ENCODE measurements around the gene BRPF3. TPM values are rescaled to one million over a fixed set of nuclear protein-coding genes. Genes with fewer than 3 reads are reported as not detected.

The BRPF3 gene
- total RNA-seq, 2 experiments from 2014 or later: 18.0 to 26.0 TPM

- POLR2A ChIA-PET: no interaction called here
- Mint-ChIP-seq H3K36me3 (ENCODE audit: low read depth) (no peaks in the 10 kb centered on the region), H3K9me3 (ENCODE audit: low read depth) (no peaks in the 10 kb centered on the region), H3K4me3 (no peak overlapping the region), H3K27ac (no peak overlapping the region), H3K27me3 (peaks cover 3% of the 10 kb centered on the region), H3K4me1 (no peaks in the 10 kb centered on the region)
- CTCF ChIA-PET: no interaction called here
- intact Hi-C loops (cut with DNase I, micrococcal nuclease): no loop called here
- DNase-seq (no peak), ATAC-seq (no peak)
These were observed 76.5 kb downstream of the BRPF3 start for GRCh38 chr6:36273067-36273466.

- Mint-ChIP-seq H3K4me1 (no peaks in the 10 kb centered on the region), H3K36me3 (ENCODE audit: low read depth) (no peaks in the 10 kb centered on the region), H3K9me3 (ENCODE audit: low read depth) (no peaks in the 10 kb centered on the region), H3K4me3 (no peak overlapping the region), H3K27me3 (peaks cover 7% of the 10 kb centered on the region), H3K27ac (no peak overlapping the region)
- ATAC-seq: no peak
- DNase-seq: no peak
- ChIA-PET CTCF (no interaction called here), POLR2A (no interaction called here)
- intact Hi-C loops (cut with DNase I, micrococcal nuclease): no loop called here
These were observed 77.4 kb downstream of the BRPF3 start for GRCh38 chr6:36273802-36274514.

- Mint-ChIP-seq H3K27ac (no peak overlapping the region), H3K36me3 (ENCODE audit: low read depth) (no peaks in the 10 kb centered on the region), H3K27me3 (peaks cover 22% of the 10 kb centered on the region), H3K9me3 (ENCODE audit: low read depth) (no peaks in the 10 kb centered on the region), H3K4me3 (no peak overlapping the region), H3K4me1 (no peaks in the 10 kb centered on the region)
- ChIA-PET POLR2A (interaction anchor here (0.6 kb wide), 1 partner anchor 30 kb away, joined by 3 read pairs; no protein-coding TSS in a partner anchor), CTCF (interaction anchor here (0.6 to 1.6 kb wide), 2 partner anchors 33 to 143 kb away, joined by 3 read pairs; no protein-coding TSS in a partner anchor)
- DNase-seq: no peak
- ATAC-seq: no peak
- intact Hi-C loops (cut with DNase I, micrococcal nuclease): no loop called here
These were observed 80.3 kb downstream of the BRPF3 start for GRCh38 chr6:36276581-36277536.

GRCh38 chr6:36277946-36278470, 81.5 kb downstream of the BRPF3 start:
- CTCF ChIA-PET: interaction anchor here (0.6 kb wide), 2 partner anchors 65 to 144 kb away, joined by 3 read pairs; no protein-coding TSS in a partner anchor
- peaks cover 29% of the 10 kb centered on the region for H3K27me3 Mint-ChIP-seq
- no peak for ATAC-seq

GRCh38 chr6:36280467-36280866, 83.9 kb downstream of the BRPF3 start:
- intact Hi-C loops (cut with DNase I, micrococcal nuclease): no loop called here
- peaks cover 40% of the 10 kb centered on the region for H3K27me3 Mint-ChIP-seq
- ATAC-seq (no peak), DNase-seq (no peak)
- H3K4me1 Mint-ChIP-seq: no peaks in the 10 kb centered on the region
- H3K4me3 Mint-ChIP-seq: no peak overlapping the region
- H3K9me3 Mint-ChIP-seq (ENCODE audit: low read depth): no peaks in the 10 kb centered on the region
- H3K27ac Mint-ChIP-seq: no peak overlapping the region
- H3K36me3 Mint-ChIP-seq (ENCODE audit: low read depth): no peaks in the 10 kb centered on the region
- POLR2A ChIA-PET: interaction anchor here (0.6 kb wide), 1 partner anchor 460 kb away, joined by 3 read pairs; no protein-coding TSS in a partner anchor
- CTCF ChIA-PET: interaction anchor here (1.0 kb wide), 1 partner anchor 123 kb away, joined by 3 read pairs; no protein-coding TSS in a partner anchor

More at GRCh38 chr6:36277946-36278470, 81.5 kb downstream of the BRPF3 start:
- Mint-ChIP-seq H3K9me3 (ENCODE audit: low read depth) (no peaks in the 10 kb centered on the region), H3K27ac (no peak overlapping the region), H3K36me3 (ENCODE audit: low read depth) (no peaks in the 10 kb centered on the region), H3K4me3 (no peak overlapping the region), H3K4me1 (no peaks in the 10 kb centered on the region)
- POLR2A ChIA-PET: no interaction called here
- no peak for DNase-seq
- intact Hi-C loops (cut with DNase I, micrococcal nuclease): no loop called here

GRCh38 chr6:36280983-36281382, 84.4 kb downstream of the BRPF3 start:
- peaks cover 45% of the 10 kb centered on the region for H3K27me3 Mint-ChIP-seq
- no peak for ATAC-seq

More at GRCh38 chr6:36280983-36281382, 84.4 kb downstream of the BRPF3 start:
- Mint-ChIP-seq H3K36me3 (ENCODE audit: low read depth) (no peaks in the 10 kb centered on the region), H3K4me1 (no peaks in the 10 kb centered on the region), H3K4me3 (no peak overlapping the region), H3K9me3 (ENCODE audit: low read depth) (no peaks in the 10 kb centered on the region), H3K27ac (no peak overlapping the region)
- ChIA-PET POLR2A (interaction anchor here (0.6 kb wide), 1 partner anchor 461 kb away, joined by 3 read pairs; no protein-coding TSS in a partner anchor), CTCF (interaction anchor here (0.5 to 1.1 kb wide), 4 partner anchors 21 to 151 kb away, joined by 3 read pairs; no protein-coding TSS in a partner anchor)
- no peak for DNase-seq
- intact Hi-C loops (cut with DNase I, micrococcal nuclease): no loop called here

Other genes with a start within 250 kb of the BRPF3 start
- not detected for gene SLC26A8, start 172.1 kb upstream of the BRPF3 start, total RNA-seq
- gene MAPK14, start 168.9 kb upstream of the BRPF3 start, total RNA-seq: 10 to 100 TPM; 39.1 to 44.0 TPM
- 10 to 100 TPM; 63.0 to 65.1 TPM for gene MAPK13, start 66.2 kb upstream of the BRPF3 start, total RNA-seq
- not detected for gene PNPLA1, start 73.3 kb downstream of the BRPF3 start, total RNA-seq
- gene BNIP5, start 140.1 kb downstream of the BRPF3 start, total RNA-seq: not detected
- 1 to 10 TPM; 2.4 to 2.5 TPM for gene ETV7, start 190.9 kb downstream of the BRPF3 start, total RNA-seq
- gene PXT1, start 246.1 kb downstream of the BRPF3 start, total RNA-seq: under 1 TPM; 0.11 to 0.14 TPM
- 10 to 100 TPM; 46.5 to 50.6 TPM for gene KCTD20, start 246.3 kb downstream of the BRPF3 start, total RNA-seq

All from activated CD4-positive, alpha-beta T cell treated with anti-CD3 and anti-CD28 coated beads for 36 hours (primary cell).